A673 (cell line): ENCODE data around the gene ROGDI.

Source experiments
- EZH2 ChIP-seq: fragments of 200-600 bp; sonication (generic); IDR thresholded peaks from 2 replicates; pipeline ENCODE4 v1.6.1; 2017; ENCODE audit warnings: borderline replicate concordance, low read depth, mild to moderate bottlenecking, mixed read lengths, antibody characterized with exemption, low read length; ENCODE audit not compliant: poor library complexity, severe bottlenecking
- TF ChIP-seq, protein P1 (sequence below): fragments of 300-800, 200-600 bp; sonication (generic); conservative IDR thresholded peaks from 2 replicates; pipeline ENCODE4 v1.5.1; 2017; ENCODE audit warnings: low read depth, mild to moderate bottlenecking, antibody characterized with exemption, low read length, moderate library complexity, mixed read lengths

DNA sequence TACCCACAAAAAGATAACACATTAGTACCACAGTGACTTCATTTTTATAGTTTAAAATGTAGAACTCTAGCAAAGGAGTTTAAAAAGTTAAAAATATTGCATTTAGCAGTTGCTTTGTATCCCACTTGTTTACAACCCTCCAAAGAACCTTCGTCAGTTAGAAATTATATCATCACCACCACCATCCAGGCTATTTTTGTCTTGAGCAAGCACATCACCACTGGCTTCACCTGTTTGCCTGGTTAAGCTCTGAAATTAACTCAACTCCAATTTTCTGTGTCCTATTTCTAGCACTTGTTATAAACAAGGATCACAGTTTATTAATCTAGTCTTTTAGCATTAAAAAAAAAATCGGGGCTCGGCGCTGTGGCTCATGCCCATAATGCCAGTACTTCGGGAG is 38.6 kb upstream of the ROGDI start:
- TF ChIP-seq, protein P1, sequence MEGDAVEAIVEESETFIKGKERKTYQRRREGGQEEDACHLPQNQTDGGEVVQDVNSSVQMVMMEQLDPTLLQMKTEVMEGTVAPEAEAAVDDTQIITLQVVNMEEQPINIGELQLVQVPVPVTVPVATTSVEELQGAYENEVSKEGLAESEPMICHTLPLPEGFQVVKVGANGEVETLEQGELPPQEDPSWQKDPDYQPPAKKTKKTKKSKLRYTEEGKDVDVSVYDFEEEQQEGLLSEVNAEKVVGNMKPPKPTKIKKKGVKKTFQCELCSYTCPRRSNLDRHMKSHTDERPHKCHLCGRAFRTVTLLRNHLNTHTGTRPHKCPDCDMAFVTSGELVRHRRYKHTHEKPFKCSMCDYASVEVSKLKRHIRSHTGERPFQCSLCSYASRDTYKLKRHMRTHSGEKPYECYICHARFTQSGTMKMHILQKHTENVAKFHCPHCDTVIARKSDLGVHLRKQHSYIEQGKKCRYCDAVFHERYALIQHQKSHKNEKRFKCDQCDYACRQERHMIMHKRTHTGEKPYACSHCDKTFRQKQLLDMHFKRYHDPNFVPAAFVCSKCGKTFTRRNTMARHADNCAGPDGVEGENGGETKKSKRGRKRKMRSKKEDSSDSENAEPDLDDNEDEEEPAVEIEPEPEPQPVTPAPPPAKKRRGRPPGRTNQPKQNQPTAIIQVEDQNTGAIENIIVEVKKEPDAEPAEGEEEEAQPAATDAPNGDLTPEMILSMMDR: no peak
- no peak for TF ChIP-seq EZH2
